PFSK-1 (cell line): ENCODE measurements around the gene SRPX.

Experiments
- FOXP2 ChIP-seq: optimal IDR thresholded peaks from 2 replicates; pipeline ENCODE3; 2011; ENCODE audit warnings: borderline replicate concordance, control low read depth, inconsistent platforms; ENCODE audit not compliant: insufficient read depth; ENCODE audit errors: extremely low read length, extremely low read depth
- POLR2AphosphoS5 ChIP-seq: IDR thresholded peaks from 2 replicates; pipeline ENCODE4 v1.6.1; 2012; ENCODE audit warnings: low read depth, mild to moderate bottlenecking, control low read depth, low read length, moderate library complexity
- REST ChIP-seq, 2 experiments: IDR thresholded peaks; 2 replicates each; pipeline versions ENCODE4 v1.6.1 to v1.8.0; 2011 to 2012; ENCODE audit warnings: low read depth in 2 of 2, low read length in 2 of 2, control low read depth in 1 of 2, inconsistent platforms in 1 of 2, mild to moderate bottlenecking in 1 of 2, moderate library complexity in 1 of 2; ENCODE audit not compliant: insufficient read depth in 1 of 2
- SIN3A ChIP-seq: IDR thresholded peaks from 2 replicates; pipeline ENCODE4 v1.6.1; 2012; ENCODE audit warnings: mild to moderate bottlenecking, low read length, moderate library complexity, borderline replicate concordance; ENCODE audit not compliant: insufficient read depth
- TAF1 ChIP-seq: IDR thresholded peaks from 2 replicates; pipeline ENCODE4 v1.6.1; 2012; ENCODE audit warnings: low read length, control low read depth, borderline replicate concordance; ENCODE audit not compliant: insufficient read depth

The SRPX gene

GRCh38 chrX:38138157-38138891 is 82.3 kb downstream of the SRPX start:
- TF ChIP-seq SIN3A (no peak), REST (IDR thresholded peaks at IDR 0.05; ENCODE audit: insufficient read depth in 1 of 2, low read depth in 2 of 2, low read length in 2 of 2) (no peak), POLR2AphosphoS5 (no peak), FOXP2 (no peak), TAF1 (no peak)

- no peak for TF ChIP-seq POLR2AphosphoS5
- TF ChIP-seq REST (IDR thresholded peaks at IDR 0.05; ENCODE audit: insufficient read depth in 1 of 2, low read depth in 2 of 2, low read length in 2 of 2): no peak
- no peak for TF ChIP-seq FOXP2
- no peak for TF ChIP-seq TAF1
- TF ChIP-seq SIN3A: no peak
These were observed 91.3 kb downstream of the SRPX start for GRCh38 chrX:38129366-38129765.

- TF ChIP-seq SIN3A (no peak), TAF1 (no peak), REST (IDR thresholded peaks at IDR 0.05; ENCODE audit: insufficient read depth in 1 of 2, low read depth in 2 of 2, low read length in 2 of 2) (no peak), POLR2AphosphoS5 (no peak), FOXP2 (no peak)
These were observed 92.7 kb downstream of the SRPX start for GRCh38 chrX:38127961-38128360.

- no peak for TF ChIP-seq POLR2AphosphoS5
- TF ChIP-seq REST (IDR thresholded peaks at IDR 0.05; ENCODE audit: insufficient read depth in 1 of 2, low read depth in 2 of 2, low read length in 2 of 2): no peak
- TF ChIP-seq FOXP2: no peak
- no peak for TF ChIP-seq TAF1
- TF ChIP-seq SIN3A: no peak
These were observed 94.5 kb downstream of the SRPX start for GRCh38 chrX:38126179-38126578.

- TF ChIP-seq TAF1: no peak
- TF ChIP-seq POLR2AphosphoS5: no peak
- no peak for TF ChIP-seq REST (IDR thresholded peaks at IDR 0.05; ENCODE audit: insufficient read depth in 1 of 2, low read depth in 2 of 2, low read length in 2 of 2)
- no peak for TF ChIP-seq FOXP2
- no peak for TF ChIP-seq SIN3A
These were observed 96.7 kb downstream of the SRPX start for GRCh38 chrX:38124000-38124399.
